Sigmoid colon (tissue), 4 donors: ENCODE measurements around the gene RPL13A.

Source experiments
- EP300 ChIP-seq, 4 donors: sonication (generic); formaldehyde crosslinking; IDR thresholded peaks; one replicate each; pipeline ENCODE4 v1.6.1; 2017; ENCODE audit warnings: antibody characterized with exemption in 4 of 4
- POLR2A ChIP-seq, 2 donors: fragments of 450-650 bp; IDR thresholded peaks; one replicate each; pipeline ENCODE4 v1.6.1; 2016; ENCODE audit warnings: antibody characterized with exemption in 2 of 2, mild to moderate bottlenecking in 2 of 2, moderate library complexity in 2 of 2
- POLR2AphosphoS5 ChIP-seq, 4 donors: sonication (generic); formaldehyde crosslinking; IDR thresholded peaks; one replicate each; pipeline ENCODE4 v1.6.1; 2017; ENCODE audit warnings: antibody characterized with exemption in 4 of 4
- TF ChIP-seq, protein P1 (sequence below), 4 experiments: fragments of 450-650 bp in 3 of 4; fragments of 200-600 bp in 1 of 4; IDR thresholded peaks; one replicate each; pipeline ENCODE4 v1.5.1; 2016 to 2019; ENCODE audit warnings: antibody characterized with exemption in 4 of 4, mild to moderate bottlenecking in 3 of 4, moderate library complexity in 2 of 4

DNA sequence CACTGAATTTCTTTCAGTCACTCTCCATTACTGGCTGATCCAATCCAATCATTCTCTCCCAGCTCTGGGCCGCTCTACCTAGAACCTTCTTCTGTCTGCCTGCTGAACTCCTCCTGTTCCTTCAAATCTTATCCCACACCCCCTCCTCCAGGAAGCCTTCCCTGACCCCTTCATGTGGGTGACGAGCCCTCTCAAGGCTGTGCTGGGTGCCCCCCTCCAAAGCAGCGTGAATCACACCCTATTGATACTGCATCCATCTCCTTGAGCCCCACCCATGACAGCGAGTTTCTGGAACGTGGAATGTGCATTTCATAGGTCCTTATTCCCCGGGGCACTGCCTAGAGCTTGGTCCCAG lies 39.0 kb upstream of the RPL13A start:
- no peak for TF ChIP-seq EP300 (IDR thresholded peaks at IDR 0.05)
- TF ChIP-seq, protein P1, sequence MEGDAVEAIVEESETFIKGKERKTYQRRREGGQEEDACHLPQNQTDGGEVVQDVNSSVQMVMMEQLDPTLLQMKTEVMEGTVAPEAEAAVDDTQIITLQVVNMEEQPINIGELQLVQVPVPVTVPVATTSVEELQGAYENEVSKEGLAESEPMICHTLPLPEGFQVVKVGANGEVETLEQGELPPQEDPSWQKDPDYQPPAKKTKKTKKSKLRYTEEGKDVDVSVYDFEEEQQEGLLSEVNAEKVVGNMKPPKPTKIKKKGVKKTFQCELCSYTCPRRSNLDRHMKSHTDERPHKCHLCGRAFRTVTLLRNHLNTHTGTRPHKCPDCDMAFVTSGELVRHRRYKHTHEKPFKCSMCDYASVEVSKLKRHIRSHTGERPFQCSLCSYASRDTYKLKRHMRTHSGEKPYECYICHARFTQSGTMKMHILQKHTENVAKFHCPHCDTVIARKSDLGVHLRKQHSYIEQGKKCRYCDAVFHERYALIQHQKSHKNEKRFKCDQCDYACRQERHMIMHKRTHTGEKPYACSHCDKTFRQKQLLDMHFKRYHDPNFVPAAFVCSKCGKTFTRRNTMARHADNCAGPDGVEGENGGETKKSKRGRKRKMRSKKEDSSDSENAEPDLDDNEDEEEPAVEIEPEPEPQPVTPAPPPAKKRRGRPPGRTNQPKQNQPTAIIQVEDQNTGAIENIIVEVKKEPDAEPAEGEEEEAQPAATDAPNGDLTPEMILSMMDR (IDR thresholded peaks at IDR 0.05) = no peak
- no peak for TF ChIP-seq POLR2A (IDR thresholded peaks at IDR 0.05)
- no peak for TF ChIP-seq POLR2AphosphoS5 (IDR thresholded peaks at IDR 0.05)
